Measurements from ENCODE around the gene PLET1. TPM values are rescaled to one million over a fixed set of nuclear protein-coding genes. Genes with fewer than 3 reads are reported as not detected.

PLET1 gene
- total and polyA plus RNA-seq, 2 of the 4 experiments (the other 2 are of a cell fraction), result not detected

- ATAC-seq (ENCODE audit: low read depth) (no peak), DNase-seq (no peak)
- no peak overlapping the region for H3K4me2 ChIP-seq (ENCODE audit: low read depth, low read length)
- H3K9me1 ChIP-seq (ENCODE audit: insufficient read depth, low read length), result peaks cover 4% of the 10 kb centered on the region; the same call in 1 of the 2 replicates
- no peaks in the 10 kb centered on the region for H3K27me3 ChIP-seq (ENCODE audit: control insufficient read depth, insufficient read depth, low read length)
- H4K20me1 ChIP-seq (ENCODE audit: insufficient read depth, low read length), result no peaks in the 10 kb centered on the region
- peaks cover 13% of the 10 kb centered on the region for H3K4me1 ChIP-seq (ENCODE audit: control insufficient read depth, insufficient read depth, low read length)
- H3K18ac ChIP-seq (ENCODE audit: low read depth, low read length), result 0 out of 2 replicates have a peak overlapping the region, but pooled peaks have one; percentile 17
- no peaks in the 10 kb centered on the region for H3K36me3 ChIP-seq (ENCODE audit: control insufficient read depth, insufficient read depth, low read length)
- ChIA-PET POLR2A (ENCODE audit: unreplicated experiment) (interaction anchor here (0.7 kb wide), 1 partner anchor 59 kb away, joined by 5 read pairs; no protein-coding TSS in a partner anchor), CTCF (interaction anchor here (0.6 to 3.3 kb wide), 3 partner anchors 58 to 1069 kb away, joined by 3 to 64 read pairs (median 3); no protein-coding TSS in a partner anchor)
- H4K5ac ChIP-seq (ENCODE audit: low read depth, low read length), result peak overlapping the region; percentile 56
- H3K56ac ChIP-seq (ENCODE audit: extremely low read depth, insufficient read depth, low read length), result no peak overlapping the region
- no peak overlapping the region for H2AK9ac ChIP-seq (replicated peaks; ENCODE audit: low read depth, low read length, poor library complexity)
- H3K4me3 ChIP-seq (ENCODE audit: insufficient read depth, low read depth, low read length), result no peak overlapping the region
- dilution Hi-C loops (cut with HindIII; ENCODE audit: low sequenced_read_pairs, unreplicated experiment), result no loop called here
- no peak overlapping the region for H3K14ac ChIP-seq (replicated peaks; ENCODE audit: low read depth, low read length)
- H2BK120ac ChIP-seq (ENCODE audit: low read depth, low read length), result no peak overlapping the region
- H3K9me3 ChIP-seq (ENCODE audit: control insufficient read depth, insufficient read depth, low read length), result no peaks in the 10 kb centered on the region
- no peak overlapping the region; the same call in 2 of the 3 replicates for H2BK15ac ChIP-seq (ENCODE audit: low read depth, low read length)
- TF ChIP-seq NFE2L2 (IDR thresholded peaks at IDR 0.05; ENCODE audit: low read depth, low read length) (no peak), POLR2A (IDR thresholded peaks at IDR 0.05; ENCODE audit: low read depth, low read length) (no peak), MXI1 (IDR thresholded peaks at IDR 0.05; ENCODE audit: borderline replicate concordance, low read depth, low read length) (no peak)
- TF ChIP-seq, protein P1, sequence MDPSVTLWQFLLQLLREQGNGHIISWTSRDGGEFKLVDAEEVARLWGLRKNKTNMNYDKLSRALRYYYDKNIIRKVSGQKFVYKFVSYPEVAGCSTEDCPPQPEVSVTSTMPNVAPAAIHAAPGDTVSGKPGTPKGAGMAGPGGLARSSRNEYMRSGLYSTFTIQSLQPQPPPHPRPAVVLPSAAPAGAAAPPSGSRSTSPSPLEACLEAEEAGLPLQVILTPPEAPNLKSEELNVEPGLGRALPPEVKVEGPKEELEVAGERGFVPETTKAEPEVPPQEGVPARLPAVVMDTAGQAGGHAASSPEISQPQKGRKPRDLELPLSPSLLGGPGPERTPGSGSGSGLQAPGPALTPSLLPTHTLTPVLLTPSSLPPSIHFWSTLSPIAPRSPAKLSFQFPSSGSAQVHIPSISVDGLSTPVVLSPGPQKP (IDR thresholded peaks at IDR 0.05; ENCODE audit: borderline replicate concordance, low read depth, low read length), result no peak
- H4K8ac ChIP-seq (ENCODE audit: low read depth in 2 of 2, low read length in 2 of 2), result no peak overlapping the region
- H3K23ac ChIP-seq (ENCODE audit: low read depth, low read length), result no peak overlapping the region
- H4K91ac ChIP-seq (ENCODE audit: insufficient read depth, low read depth, low read length), result no peak overlapping the region; the same call in 1 of the 2 replicates
- H2BK5ac ChIP-seq (ENCODE audit: low read depth, low read length, poor library complexity, severe bottlenecking), result no peak overlapping the region
- in situ Hi-C loops (cut with MboI; ENCODE audit: low sequenced_read_pairs), result loop anchor here (5.0 to 25.0 kb wide), 4 partner anchors 61 to 1316 kb away; no protein-coding TSS in a partner anchor
- H2AFZ ChIP-seq (replicated peaks; ENCODE audit: low read length, poor library complexity), result no peak overlapping the region
- no peak overlapping the region for H2BK20ac ChIP-seq (ENCODE audit: low read depth, low read length)
- no peak overlapping the region for H3K9ac ChIP-seq (ENCODE audit: low read depth, low read length)
- no TSS peak for BruUV-seq (replicated peaks)
- intact Hi-C loops (cut with micrococcal nuclease), result loop anchor here (5.0 to 10.0 kb wide), 3 partner anchors 146 to 347 kb away; partner anchors contain the start of genes ALG9, CFAP68 and FDXACB1
- H3K27ac ChIP-seq (ENCODE audit: insufficient read depth, low read length), result no peak overlapping the region
- H3K79me1 ChIP-seq (ENCODE audit: low read depth in 1 of 2, low read length in 2 of 2), result peaks cover 0 to 2% of the 10 kb centered on the region in 2 experiments; a peak in 2 of 4 replicates
- WGBS, 2 experiments (ENCODE audit: extremely low coverage in 2 of 2, insufficient read length in 1 of 2), result no CpG with 5 or more reads among the region's 3 CpGs
- no peak overlapping the region for H3K4ac ChIP-seq (ENCODE audit: low read depth, low read length)
- H2AK5ac ChIP-seq (ENCODE audit: low read depth, low read length), result no peak overlapping the region
Observed at GRCh38 chr11:112221274-112221835, 39.3 kb downstream of the PLET1 start.
